UCSD-AML1 (cell line): Measurements from ENCODE around the gene PTTG1IP2.

Experiments used
- DNase-seq: peaks from one replicate; lab custom pipeline; 2025; ENCODE audit not compliant: unreplicated experiment; lab: John Stamatoyannopoulos, UW

PTTG1IP2 gene

DNA sequence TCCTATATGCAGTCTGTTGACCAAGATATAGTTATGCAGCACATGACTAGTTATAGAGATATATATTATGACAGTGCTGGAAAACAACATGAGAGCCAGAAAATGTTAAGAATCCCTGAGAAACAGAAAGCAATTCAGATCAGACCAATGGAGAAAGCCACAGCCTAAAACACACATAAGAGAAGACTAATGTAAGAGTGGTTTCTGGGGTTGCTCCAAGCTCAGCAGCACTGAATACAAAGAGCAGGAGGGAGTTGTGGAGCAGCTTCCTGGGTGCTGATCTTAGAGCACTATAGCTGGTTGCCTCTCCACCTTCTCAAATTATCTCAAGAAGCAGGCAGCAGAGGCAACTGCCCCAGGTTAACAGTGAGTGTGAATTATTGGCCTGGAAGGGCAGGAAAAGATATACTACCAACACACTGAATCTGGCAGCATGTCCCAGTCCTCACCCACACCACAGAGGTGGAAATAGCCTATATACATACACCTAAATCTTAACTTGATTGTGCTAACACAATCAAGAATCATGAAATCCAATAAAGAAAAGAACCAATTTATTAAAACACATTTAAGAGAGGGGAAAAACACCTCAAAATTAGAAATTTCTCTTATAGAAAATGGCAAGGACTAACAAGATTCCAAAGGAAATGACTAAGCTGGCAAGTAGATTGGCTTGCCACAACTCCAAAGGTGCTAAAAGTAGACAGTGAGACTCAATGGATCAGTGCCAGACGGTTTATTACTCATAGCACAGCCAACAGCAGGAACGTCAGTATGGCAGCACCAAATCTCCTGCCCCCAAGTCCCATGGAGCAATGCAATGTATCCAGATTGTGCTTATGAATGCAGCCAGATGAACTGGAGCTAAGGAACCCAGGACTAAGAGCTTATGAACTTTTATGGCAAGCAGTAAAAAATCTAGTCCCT, 5.1 kb downstream of the PTTG1IP2 start:
- DNase-seq: no peak

DNA sequence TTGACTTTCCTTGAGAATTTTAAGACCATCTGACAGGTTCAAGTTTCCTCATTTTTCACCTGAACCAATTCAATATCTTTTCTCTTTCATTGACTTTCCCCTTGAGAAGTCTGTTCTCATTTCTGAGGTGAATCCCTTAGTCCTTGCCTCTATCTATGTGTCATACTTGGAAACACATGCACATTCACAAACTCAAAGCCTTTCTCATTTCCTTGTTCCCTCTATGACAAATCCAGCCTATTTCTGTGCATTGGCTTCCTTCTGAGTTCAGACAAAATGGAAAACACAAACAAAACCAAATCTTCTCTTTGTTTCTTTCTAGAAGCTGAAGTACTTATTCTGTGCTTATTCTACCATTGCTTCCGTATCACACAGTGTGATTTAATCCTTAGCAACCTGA, 13.8 kb downstream of the PTTG1IP2 start:
- no peak for DNase-seq

DNA sequence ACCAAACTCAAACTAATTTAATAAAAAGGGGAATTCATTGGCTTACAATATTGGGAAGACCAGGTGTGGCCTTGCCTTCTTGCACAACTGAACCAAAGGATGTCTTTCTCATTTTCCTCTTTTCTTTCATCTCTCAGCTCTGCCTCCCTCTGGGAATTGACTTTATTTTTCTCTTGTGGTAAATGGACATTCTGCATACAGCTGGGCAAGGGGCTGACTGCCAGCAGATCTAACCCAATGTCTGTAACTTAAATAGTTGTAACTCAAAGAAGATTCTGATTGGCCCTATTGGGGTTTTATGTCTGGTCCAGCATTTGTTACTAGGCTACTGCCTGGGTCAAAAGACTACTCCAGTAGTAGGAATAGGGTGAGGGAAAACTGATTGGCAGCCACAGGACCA, 15.3 kb downstream of the PTTG1IP2 start:
- DNase-seq: no peak

DNA sequence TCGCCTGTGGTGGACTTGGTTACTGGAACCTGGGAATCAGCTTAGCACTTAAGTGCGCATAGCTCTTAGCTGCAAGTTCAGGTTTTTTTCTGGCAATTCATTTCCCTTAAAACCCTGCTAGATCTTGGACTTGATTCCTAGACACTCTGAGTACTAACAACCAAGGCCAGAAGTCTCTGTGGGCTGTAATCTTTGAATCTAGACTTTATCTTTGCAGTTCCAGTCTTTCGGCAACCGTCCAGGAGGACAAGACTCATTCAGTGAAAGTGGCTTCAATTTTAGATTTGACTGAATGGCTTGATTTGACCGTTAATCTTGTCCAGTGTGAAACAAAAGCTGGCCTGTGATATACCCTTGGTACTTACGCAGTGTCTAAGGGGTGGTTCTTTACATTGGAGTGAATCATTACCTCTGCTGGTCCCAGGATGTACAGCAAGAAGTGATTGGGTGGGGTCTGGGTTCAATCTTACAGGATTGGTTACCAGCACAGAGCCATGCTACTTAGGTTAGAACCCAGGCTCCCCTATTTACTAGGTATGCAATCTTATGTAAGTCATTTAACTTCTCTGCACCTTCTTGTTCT, 16.4 kb downstream of the PTTG1IP2 start:
- no peak for DNase-seq

DNA sequence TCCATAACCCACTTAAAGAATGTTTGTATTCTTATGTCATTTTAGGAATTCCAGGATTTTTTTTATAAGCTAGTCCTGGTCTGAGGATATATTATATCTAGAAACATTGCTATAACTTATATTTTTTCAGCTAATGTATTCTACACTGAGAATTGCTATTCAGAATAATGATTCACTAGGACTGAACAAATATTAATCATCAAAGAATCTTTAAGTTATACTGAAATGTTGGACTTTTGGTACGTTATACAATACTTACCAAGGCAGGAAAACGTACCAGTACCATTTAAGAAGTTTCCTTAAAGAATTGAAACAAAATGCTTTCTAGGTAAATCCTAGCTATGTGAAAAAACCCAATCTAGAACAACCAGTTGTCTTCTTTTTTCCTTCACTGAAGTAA, 18.4 kb downstream of the PTTG1IP2 start:
- no peak for DNase-seq

DNA sequence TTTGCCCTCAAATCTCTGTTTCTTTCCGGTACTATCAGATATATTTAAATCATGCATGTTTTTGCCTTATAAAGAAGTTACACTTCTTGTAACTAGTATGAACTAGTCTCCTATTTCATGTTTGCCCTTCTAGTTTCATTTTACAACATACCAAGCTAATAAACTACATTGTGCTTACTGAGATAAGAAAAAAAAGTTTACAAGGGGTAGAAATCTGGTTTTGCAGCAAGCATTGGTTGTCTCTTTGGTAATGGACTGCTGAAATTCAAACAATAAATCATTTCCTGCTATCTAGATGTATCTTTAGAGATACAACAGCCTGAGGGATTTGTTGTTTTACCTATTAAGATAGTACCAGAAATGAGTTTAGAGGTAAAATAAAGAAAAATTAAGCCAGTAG, 18.8 kb downstream of the PTTG1IP2 start:
- no peak for DNase-seq

DNA sequence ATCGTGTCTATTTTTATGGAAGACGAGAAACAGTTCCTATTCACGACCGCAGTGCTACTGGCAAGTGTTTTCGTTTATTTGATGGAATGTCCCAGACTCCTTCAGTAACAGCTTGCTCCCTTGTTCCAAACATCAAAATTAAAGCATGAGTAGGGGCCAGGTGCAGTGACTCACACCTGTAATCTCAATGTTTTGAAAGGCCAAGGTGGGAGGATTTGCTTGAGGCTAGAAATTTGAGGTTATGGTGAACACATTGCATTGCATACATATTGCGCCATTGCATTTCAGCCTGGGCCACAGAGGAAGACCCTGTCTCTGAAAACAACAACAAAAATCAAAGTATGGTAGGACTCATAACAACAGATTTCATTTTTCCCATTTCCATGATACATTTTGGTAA, 22.8 kb downstream of the PTTG1IP2 start:
- DNase-seq: no peak

DNA sequence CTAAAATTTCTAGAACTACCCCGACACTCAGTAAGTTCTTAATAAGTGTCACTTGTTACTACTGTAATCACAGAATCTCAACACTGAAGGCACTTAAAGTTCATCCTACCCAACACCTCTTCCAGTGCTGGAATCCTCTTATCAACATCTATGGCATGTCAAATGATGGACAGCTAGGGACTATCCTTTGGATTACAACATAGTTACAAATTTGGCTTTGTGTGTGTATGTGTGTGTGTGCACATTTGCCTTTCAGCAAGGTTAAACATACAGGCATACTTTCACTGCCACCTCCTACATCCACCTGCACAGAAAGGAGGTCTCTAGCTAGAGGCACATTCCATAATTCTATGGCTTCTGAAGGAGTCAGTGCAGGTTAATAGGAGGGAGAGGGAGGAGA, 25.8 kb downstream of the PTTG1IP2 start:
- no peak for DNase-seq

DNA sequence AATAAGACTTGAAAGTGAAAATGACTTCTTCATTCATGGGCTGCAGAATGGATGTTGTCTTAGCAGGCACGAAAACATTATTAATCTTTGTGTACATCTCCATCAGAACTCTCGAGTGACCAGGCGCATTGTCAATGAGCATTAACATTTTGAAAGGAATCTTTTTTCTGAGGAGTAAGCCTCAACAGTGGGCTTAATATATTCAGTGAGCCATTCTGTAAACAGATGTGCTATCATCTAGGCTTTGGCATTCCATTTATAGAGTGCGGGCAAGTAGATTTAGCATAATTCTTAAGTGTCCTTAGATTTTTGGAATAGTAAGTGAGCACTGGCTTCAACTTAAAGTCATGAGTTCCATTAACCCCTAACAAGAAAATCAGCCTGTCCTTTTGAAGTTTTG, 33.1 kb downstream of the PTTG1IP2 start:
- no peak for DNase-seq

DNA sequence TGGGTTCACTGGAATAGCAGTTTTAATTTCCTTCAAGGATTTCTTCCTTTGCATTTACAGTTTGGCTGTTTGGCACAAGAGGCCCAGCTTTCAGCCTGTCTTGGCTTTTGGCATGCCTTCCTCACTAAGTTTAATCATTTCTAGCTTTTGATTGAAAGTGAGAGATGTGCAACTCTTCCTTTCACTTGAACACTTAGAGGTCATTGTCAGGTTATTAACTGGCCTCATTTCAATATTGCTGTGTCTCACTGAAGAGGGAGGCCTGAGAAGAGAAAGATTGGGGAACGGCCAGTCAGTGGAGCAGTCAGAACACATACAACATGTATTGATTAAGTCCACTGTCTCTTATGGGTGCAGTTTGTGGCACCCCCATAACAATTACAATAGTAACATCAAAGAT, 33.9 kb downstream of the PTTG1IP2 start:
- DNase-seq: no peak

DNA sequence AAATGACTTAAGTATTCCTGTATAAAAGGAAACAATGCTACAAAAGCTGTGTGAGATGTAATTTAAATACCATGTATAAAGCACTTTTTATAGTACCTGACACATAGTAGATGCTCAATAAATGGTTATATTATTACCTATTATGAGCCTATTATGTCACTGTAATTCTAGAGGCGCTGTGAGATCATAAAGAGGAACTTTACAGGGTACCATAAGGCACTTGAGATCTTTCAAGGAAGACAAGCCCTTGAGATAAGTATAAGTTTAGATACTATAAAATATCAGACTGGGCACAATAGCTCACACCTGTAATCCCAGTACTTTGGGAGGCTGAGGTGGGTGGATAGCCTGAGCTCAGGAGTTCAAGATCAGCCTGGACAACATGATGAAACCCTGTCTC, 38.3 kb downstream of the PTTG1IP2 start:
- DNase-seq: no peak

DNA sequence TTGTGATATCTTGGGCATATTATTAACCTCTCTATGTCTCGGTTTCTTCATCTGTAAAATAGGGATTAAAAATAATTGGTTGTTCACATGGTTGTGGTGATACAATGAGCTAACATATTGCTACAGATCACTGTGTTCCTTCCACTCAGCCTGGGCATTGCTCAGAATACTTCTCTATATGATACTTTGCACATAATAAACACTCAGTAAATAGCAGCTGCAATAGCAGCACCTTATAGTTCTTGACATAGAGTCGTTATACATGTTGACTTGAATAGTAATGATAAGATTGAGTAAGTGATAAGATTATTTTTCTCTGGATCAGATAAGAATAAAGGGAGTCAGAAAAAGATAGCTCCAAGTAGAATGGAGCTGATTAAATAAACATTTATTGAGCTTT, 42.3 kb downstream of the PTTG1IP2 start:
- no peak for DNase-seq

DNA sequence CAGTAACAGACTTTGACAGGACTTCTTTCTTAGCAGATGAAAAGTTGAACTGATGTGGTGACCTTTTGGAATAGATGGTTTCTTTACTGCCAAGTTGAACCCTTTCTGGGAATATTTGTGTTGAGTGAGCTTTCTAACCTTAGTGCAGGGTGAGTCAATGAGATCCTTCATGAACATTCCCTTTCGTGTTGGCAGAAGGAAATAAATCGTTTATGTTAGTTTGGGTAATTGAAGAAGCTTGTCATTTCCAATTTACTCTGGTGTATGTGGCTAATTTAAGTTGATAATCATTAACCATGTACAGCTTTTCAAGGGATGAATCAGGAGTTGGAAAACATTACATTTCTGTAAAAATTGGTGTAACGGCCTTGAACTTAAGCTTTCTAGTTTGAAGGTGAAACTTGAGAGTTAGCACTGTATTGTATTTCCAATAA, 43.4 kb downstream of the PTTG1IP2 start:
- DNase-seq: no peak

DNA sequence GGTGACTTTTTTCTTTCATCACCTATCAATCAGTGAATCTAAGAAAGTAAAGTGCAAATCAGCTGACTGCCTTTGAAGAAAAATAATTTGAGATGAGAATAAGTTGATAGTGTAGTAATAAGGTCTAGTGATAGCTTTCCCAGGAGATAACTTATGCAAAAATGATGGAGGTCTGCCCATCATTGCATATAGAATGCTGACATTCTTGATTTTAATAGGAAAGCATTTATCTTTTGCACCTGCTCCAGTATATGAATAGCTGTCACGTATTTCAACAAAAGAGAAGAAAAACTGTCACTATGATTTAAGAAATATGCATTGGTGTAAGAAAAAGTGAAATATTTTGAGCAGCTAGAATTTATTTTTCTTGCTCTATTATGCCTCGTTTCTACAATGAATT, 46.8 kb downstream of the PTTG1IP2 start:
- no peak for DNase-seq

DNA sequence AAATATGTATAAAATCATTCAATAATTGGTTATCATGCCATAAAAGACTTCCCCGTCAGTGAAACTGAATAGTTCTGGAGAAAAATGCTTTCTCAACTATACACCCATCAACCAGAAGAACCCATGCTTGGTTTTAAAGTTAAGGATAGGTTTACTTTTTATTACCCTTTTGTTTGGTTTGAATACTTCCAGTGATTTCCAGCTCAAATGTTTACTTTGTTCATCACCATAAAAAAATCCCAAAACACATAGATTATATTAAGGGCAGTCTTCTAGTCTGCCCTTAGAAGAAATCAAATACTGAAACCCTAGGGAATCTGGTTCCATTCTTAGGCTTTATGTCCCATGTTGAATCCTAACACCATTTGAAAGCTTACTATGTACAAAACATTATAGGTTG, 49.2 kb downstream of the PTTG1IP2 start:
- no peak for DNase-seq

DNA sequence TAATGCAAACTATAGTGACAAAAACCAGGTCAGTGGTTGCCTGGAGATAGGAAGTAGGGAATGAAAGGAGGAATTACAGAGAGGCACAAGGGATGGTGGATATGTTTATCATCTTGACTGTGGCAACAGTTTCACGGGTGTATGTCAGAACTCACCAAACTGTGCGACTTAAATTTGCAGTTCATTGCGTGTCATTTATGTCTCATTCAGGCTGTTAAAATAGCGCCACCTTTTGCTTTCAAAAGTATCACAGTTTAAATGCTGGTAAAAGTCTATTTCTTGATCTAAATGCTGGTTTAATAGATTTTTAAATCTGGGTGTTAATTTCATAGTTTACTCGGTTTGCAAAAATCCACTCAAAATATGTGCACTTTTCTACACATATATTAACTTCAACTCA, 51.0 kb downstream of the PTTG1IP2 start:
- no peak for DNase-seq

DNA sequence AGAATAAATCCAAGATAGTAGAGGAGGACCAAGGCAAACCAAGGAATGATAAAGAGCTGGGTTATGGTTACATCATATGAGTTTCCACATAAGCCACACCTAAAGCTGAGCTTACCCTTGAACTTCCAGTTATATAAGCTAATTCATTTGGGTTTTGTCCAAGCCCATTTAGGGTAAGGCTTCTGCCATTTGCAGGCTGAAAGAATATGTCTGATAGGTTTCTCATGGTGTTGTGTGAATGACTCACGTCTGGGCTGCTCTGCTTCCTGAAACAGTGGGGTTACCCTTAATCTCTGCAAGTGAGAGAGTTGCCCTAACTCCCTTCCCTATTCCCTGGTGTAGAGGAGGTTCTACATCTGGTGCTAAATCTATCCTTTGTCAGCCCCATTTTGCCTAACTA, 60.8 kb downstream of the PTTG1IP2 start:
- no peak for DNase-seq

DNA sequence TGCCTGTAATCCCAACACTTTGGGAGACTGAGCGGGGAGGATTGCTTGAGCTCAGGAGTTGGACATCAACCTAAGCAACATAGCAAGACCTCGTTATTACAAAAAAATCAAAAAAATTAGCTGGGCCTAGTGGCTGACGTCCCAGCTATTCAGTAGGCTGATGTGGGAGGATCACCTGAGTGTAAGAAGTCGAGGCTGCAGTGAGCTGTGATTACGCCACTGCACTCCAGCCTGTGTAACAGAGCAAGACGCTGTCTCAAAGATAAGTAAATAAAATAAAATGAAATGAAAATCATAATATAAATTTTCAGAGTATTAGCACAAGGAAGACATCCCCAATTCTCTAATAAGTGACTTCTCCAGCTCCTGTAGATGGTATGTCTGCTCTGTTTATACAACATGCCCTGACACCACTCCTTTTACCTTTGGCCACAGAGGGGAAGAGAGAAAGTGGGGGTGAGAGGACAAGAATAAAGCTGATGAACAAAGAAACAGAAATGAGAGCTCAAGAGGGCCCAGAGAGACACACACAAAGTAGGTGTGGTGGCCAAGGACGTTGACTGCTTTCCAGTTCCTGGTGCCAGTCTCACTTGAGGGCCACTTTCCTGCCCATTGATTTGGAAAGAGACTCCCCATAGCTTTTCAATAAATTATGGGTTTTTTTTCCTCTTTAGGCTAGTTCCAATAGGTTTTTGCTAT, 62.9 kb downstream of the PTTG1IP2 start:
- DNase-seq: no peak

DNA sequence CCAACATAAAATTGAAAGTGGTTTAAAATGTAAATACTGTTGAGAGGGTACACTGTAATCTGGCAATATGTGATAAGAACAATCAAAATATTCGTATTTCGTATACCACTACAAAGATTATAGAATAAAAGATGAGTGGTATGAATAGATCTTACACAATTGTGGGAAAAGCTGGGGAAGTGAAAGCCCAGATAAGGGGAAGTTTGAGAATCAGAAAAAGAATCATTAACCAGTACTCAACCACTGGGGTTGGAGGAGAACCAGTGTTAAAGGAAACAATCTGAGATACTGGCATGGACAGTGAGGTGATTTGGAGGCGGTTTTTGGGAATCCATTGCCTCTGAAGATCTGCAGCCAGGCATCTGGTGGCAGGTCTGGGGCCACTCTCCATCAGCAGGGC, 67.0 kb downstream of the PTTG1IP2 start:
- no peak for DNase-seq

DNA sequence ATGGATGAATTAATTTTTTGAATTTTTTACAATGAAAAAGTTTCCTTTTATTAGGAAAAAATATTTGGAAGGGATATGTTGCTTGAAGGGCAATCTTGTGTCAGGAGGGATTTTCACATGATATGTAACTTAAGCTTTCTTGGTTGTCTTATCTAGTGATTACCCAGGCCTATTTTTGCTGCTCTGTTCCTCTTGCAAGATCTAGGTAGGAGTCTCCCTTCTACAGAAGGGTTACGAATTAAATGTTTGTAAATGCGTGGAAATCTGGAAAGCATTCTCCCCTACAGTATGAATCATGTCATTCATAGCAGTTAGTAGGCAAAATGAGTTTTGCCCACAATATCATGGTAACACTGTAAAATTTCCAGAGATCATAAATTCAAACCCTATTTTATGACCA, 69.0 kb downstream of the PTTG1IP2 start:
- no peak for DNase-seq

DNA sequence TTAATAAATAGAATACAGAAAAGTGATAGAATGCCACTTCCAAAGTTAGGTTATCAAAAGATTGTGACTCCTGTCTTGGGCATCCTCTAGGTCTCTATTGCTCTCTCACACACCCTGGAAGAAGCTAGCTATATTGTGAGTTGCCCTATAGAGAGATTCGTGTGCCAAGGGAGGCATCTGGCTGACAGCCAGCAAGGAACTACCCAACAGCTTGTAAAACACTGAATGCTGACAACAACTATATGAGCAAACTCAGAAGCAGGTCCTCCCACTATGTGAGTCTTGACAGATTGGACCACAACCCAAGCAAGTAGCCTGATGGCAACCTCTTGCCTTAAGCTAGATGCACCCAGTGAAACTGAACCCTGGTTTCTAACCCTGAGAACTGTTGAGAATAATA, 71.0 kb downstream of the PTTG1IP2 start:
- DNase-seq: no peak

DNA sequence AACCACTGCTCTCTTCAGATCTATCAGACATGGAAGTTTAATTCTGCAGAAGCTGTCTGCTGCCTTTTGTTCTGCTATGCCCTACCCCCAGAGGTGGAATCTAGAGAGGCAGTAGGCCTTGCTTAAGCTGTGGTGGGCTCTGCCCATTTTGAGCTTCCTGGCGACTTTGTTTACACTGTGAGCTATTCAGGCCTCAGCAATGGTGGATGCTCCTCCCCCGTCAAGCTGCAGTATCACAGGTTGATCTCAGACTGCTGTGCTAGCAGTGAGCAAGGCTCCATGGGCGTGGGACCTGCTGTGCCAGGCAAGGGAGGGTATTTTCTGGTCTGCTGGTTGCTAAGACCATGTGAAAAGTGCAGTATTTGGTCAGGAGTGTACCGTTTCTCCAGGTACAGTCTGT, 81.6 kb downstream of the PTTG1IP2 start:
- no peak for DNase-seq
